T47D (cell line): Measurements from ENCODE around the gene EGFL8.

ENCODE experiments used
- DNase-seq, 2 experiments: peaks; one replicate each; pipeline versions ENCODE4 v3.0.0 to v3.0.0-alpha.2; 2011 to 2012; ENCODE audit warnings: low read depth in 1 of 2, low spot score in 1 of 2
- JUND ChIP-seq: IDR thresholded peaks from 2 replicates; pipeline ENCODE4 v1.6.1; 2012; ENCODE audit warnings: low read depth
- in situ Hi-C: cut with HindIII; loops from 2 replicates; pipeline ENCODE4 v1.10.0; 2016; ENCODE audit warnings: low sequenced_read_pairs, low pct_unique_long_range_greater_than_20kb

EGFL8 gene

GRCh38 chr6:32149092-32149755 lies 15.2 kb upstream of the EGFL8 start:
- DNase-seq, result no peak
- no peak for TF ChIP-seq JUND
- in situ Hi-C loops, result no loop called here

- DNase-seq, result no peak
- TF ChIP-seq JUND, result no peak
- in situ Hi-C loops, result no loop called here
These were observed 14.2 kb upstream of the EGFL8 start for GRCh38 chr6:32149932-32150870.

- no peak for TF ChIP-seq JUND
- in situ Hi-C loops, result no loop called here
- no peak for DNase-seq
These were observed 13.1 kb upstream of the EGFL8 start for GRCh38 chr6:32151181-32151862.

- TF ChIP-seq JUND, result no peak
- in situ Hi-C loops, result no loop called here
- no peak for DNase-seq
These were observed 12.3 kb upstream of the EGFL8 start, which contains the start of gene PRRT1 for GRCh38 chr6:32151863-32152768. TSS of gene PRRT1 (minus strand) at chr6:32151939. CDS start at chr6:32151827, 112 bp downstream.

GRCh38 chr6:32152769-32153563 lies 11.4 kb upstream of the EGFL8 start:
- no peak for TF ChIP-seq JUND
- in situ Hi-C loops, result no loop called here
- DNase-seq, result peak in 1 of 2 experiments; percentile 42

GRCh38 chr6:32153564-32154513 lies 10.6 kb upstream of the EGFL8 start, which contains the start of gene PPT2:
TSS of gene PPT2 (plus strand) at chr6:32154141. CDS start at chr6:32154595, 454 bp downstream.
- DNase-seq, result peak; percentile 78 to 93
- in situ Hi-C loops, result no loop called here
- no peak for TF ChIP-seq JUND

GRCh38 chr6:32154514-32155161 lies 9.8 kb upstream of the EGFL8 start:
- peak; percentile 79 to 90 for DNase-seq
- TF ChIP-seq JUND, result no peak
- in situ Hi-C loops, result no loop called here

GRCh38 chr6:32156891-32157290 lies 7.5 kb upstream of the EGFL8 start:
- no peak for TF ChIP-seq JUND
- no peak for DNase-seq
- in situ Hi-C loops, result no loop called here

GRCh38 chr6:32158052-32158451 lies 6.3 kb upstream of the EGFL8 start:
- TF ChIP-seq JUND, result no peak
- DNase-seq, result no peak
- in situ Hi-C loops, result no loop called here

- DNase-seq, result no peak
- no peak for TF ChIP-seq JUND
- in situ Hi-C loops, result no loop called here
These were observed 686 bp upstream of the EGFL8 start for GRCh38 chr6:32163559-32164258.
